Hepatocyte (in vitro differentiated cells): ENCODE measurements around the gene DMD. TPM values are rescaled to one million over a fixed set of nuclear protein-coding genes. Genes with fewer than 3 reads are reported as not detected.

Experiments used
- DNase-seq: peaks from one replicate; pipeline ENCODE4 v3.0.0-alpha.2; 2016; ENCODE audit warnings: low spot score
- H2AFZ ChIP-seq: fragments of 200-600 bp; sonication (generic); 2 replicates; pipeline ENCODE4 v1.6.0; 2016; ENCODE audit warnings: antibody characterized with exemption, mild to moderate bottlenecking
- H3K27ac ChIP-seq: fragments of 200-600 bp; sonication (generic); 2 replicates; pipeline ENCODE4 v1.5.1; 2016; ENCODE audit warnings: mild to moderate bottlenecking
- H3K27me3 ChIP-seq: fragments of 200-600 bp; sonication (generic); 2 replicates; pipeline ENCODE4 v1.6.1; 2016
- H3K36me3 ChIP-seq: fragments of 200-600 bp; sonication (generic); replicated peaks from 2 replicates; pipeline ENCODE4 v1.5.1; 2016; ENCODE audit warnings: low read depth; ENCODE audit not compliant: insufficient read depth
- H3K4me1 ChIP-seq: fragments of 200-600 bp; sonication (generic); 2 replicates; pipeline ENCODE4 v1.5.1; 2016; ENCODE audit warnings: mild to moderate bottlenecking, moderate library complexity; ENCODE audit not compliant: insufficient read depth
- H3K4me2 ChIP-seq: fragments of 200-600 bp; sonication (generic); 2 replicates; pipeline ENCODE4 v1.6.0; 2016
- H3K4me3 ChIP-seq: fragments of 200-600 bp; sonication (generic); 2 replicates; pipeline ENCODE4 v1.5.1; 2016; ENCODE audit warnings: mild to moderate bottlenecking
- H3K79me2 ChIP-seq: fragments of 200-600 bp; sonication (generic); 2 replicates; pipeline ENCODE4 v1.6.0; 2017; ENCODE audit warnings: mild to moderate bottlenecking
- H3K9me2 ChIP-seq: fragments of 200-600 bp; sonication (generic); replicated peaks from 2 replicates; pipeline ENCODE4 v1.6.0; 2017; ENCODE audit warnings: mild to moderate bottlenecking; ENCODE audit not compliant: insufficient read depth
- H3K9me3 ChIP-seq: fragments of 200-600 bp; sonication (generic); 2 replicates; pipeline ENCODE4 v1.5.1; 2016; ENCODE audit warnings: low read depth, mild to moderate bottlenecking
- H4K20me1 ChIP-seq: fragments of 200-600 bp; sonication (generic); 2 replicates; pipeline ENCODE4 v1.6.0; 2016; ENCODE audit warnings: mild to moderate bottlenecking; ENCODE audit not compliant: insufficient read depth, poor library complexity, severe bottlenecking
- EZH2 ChIP-seq: fragments of 200-600 bp; sonication (generic); IDR thresholded peaks from 2 replicates; pipeline ENCODE4 v1.6.1; 2016; ENCODE audit warnings: antibody characterized with exemption, mild to moderate bottlenecking, borderline replicate concordance
- EZH2phosphoT487 ChIP-seq: fragments of 200-600 bp; sonication (generic); IDR thresholded peaks from one replicate; pipeline ENCODE4 v1.6.1; 2018; ENCODE audit warnings: antibody characterized with exemption, mild to moderate bottlenecking, low read depth, moderate library complexity; ENCODE audit not compliant: unreplicated experiment, severe bottlenecking
- whole genome bisulfite sequencing: methylation state at CpG from one replicate; pipeline ENCODE4 v1.1.6; 2016; ENCODE audit warnings: low lambda C conversion rate; ENCODE audit errors: missing lambda C conversion rate; 5-methylcytosine and 5-hydroxymethylcytosine counted together
- polyA plus RNA-seq: library from polyadenylated mRNA; unstranded; fragments of >200 nt; fragmentation: Nextera tagmentation; extraction: Ambion mirVana; gene quantifications from 2 replicates; pipeline ENCODE4 v1.2.1, GENCODE V29; 2016
- total RNA-seq: library from RNA; depleted of rRNA; stranded (reverse); fragments of >200 nt; gene quantifications from 2 replicates; pipeline ENCODE4 v1.2.3, GENCODE V29; 2014
- TF ChIP-seq, protein P1 (sequence below): fragments of 200-600 bp; sonication (generic); IDR thresholded peaks from 2 replicates; pipeline ENCODE4 v1.5.1; 2016; ENCODE audit warnings: antibody characterized with exemption, mild to moderate bottlenecking; ENCODE audit not compliant: poor library complexity

DMD gene
- total and polyA plus RNA-seq, 2 experiments from 2014 or later = 14.2 to 27.8 TPM

GRCh38 chrX:33149085-33149484 is 62.3 kb downstream of the DMD start:
- no peak for DNase-seq

GRCh38 chrX:33142331-33142730 is 69.0 kb downstream of the DMD start:
- Histone ChIP-seq H3K36me3 (no peaks in the 10 kb centered on the region), H3K27me3 (no peaks in the 10 kb centered on the region), H3K4me3 (no peak overlapping the region), H3K4me1 (no peaks in the 10 kb centered on the region), H3K79me2 (no peaks in the 10 kb centered on the region), H3K9me2 (no peaks in the 10 kb centered on the region), H3K9me3 (no peaks in the 10 kb centered on the region), H4K20me1 (no peaks in the 10 kb centered on the region), H3K4me2 (no peak overlapping the region), H2AFZ (no peak overlapping the region), H3K27ac (no peak overlapping the region)
- 88% methylated on average over 8 of the region's 8 CpGs for WGBS
- TF ChIP-seq EZH2phosphoT487 (no peak), EZH2 (no peak)
- TF ChIP-seq, protein P1, sequence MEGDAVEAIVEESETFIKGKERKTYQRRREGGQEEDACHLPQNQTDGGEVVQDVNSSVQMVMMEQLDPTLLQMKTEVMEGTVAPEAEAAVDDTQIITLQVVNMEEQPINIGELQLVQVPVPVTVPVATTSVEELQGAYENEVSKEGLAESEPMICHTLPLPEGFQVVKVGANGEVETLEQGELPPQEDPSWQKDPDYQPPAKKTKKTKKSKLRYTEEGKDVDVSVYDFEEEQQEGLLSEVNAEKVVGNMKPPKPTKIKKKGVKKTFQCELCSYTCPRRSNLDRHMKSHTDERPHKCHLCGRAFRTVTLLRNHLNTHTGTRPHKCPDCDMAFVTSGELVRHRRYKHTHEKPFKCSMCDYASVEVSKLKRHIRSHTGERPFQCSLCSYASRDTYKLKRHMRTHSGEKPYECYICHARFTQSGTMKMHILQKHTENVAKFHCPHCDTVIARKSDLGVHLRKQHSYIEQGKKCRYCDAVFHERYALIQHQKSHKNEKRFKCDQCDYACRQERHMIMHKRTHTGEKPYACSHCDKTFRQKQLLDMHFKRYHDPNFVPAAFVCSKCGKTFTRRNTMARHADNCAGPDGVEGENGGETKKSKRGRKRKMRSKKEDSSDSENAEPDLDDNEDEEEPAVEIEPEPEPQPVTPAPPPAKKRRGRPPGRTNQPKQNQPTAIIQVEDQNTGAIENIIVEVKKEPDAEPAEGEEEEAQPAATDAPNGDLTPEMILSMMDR = no peak
- DNase-seq = no peak

More at GRCh38 chrX:33149085-33149484, 62.3 kb downstream of the DMD start:
- H3K9me3 ChIP-seq = no peaks in the 10 kb centered on the region
- H3K9me2 ChIP-seq = no peaks in the 10 kb centered on the region
- no peak overlapping the region for H2AFZ ChIP-seq
- H4K20me1 ChIP-seq = no peaks in the 10 kb centered on the region
- no peaks in the 10 kb centered on the region for H3K79me2 ChIP-seq
- no peak overlapping the region for H3K27ac ChIP-seq
- TF ChIP-seq, protein P1 = no peak
- TF ChIP-seq EZH2 (no peak), EZH2phosphoT487 (no peak)
- no peak overlapping the region for H3K4me2 ChIP-seq
- 96% methylated on average over 5 of the region's 5 CpGs for WGBS
- H3K36me3 ChIP-seq = no peaks in the 10 kb centered on the region
- H3K27me3 ChIP-seq = no peaks in the 10 kb centered on the region
- no peak overlapping the region for H3K4me3 ChIP-seq
- peaks cover 4% of the 10 kb centered on the region for H3K4me1 ChIP-seq

DNA sequence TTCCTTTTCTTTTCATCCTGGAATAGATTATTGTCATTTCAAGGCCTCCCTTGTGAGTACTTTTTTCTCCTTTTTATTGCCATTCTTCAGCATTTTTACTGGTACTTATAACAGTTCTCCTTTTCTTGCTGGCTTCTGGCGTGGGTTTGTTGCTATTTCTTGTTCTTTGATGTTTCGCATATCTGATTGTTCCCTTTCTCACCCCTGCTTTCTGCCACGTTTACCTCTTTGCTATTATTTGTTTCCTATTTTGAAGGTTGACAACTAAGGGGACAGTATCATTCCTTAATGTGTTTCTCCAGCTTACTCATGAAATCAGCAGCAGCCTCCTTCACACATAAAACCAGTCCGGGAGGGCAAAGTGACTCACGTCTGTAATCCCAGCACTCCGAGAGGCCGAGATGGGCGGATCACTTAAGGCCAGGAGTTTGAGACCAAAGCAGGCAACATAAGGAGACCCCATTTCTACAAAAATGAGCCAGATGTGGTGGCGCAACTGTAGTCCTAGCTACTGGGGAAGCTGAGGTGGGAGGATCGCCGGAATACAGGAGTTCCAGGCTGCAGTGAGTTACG is 72.6 kb downstream of the DMD start:
- no peak overlapping the region for H3K27ac ChIP-seq
- H3K9me2 ChIP-seq = no peaks in the 10 kb centered on the region
- no peak overlapping the region for H3K4me2 ChIP-seq
- H3K36me3 ChIP-seq = no peaks in the 10 kb centered on the region
- no peaks in the 10 kb centered on the region for H3K9me3 ChIP-seq
- H3K4me3 ChIP-seq = no peak overlapping the region
- no peaks in the 10 kb centered on the region for H4K20me1 ChIP-seq
- TF ChIP-seq EZH2phosphoT487 = no peak
- no peak for TF ChIP-seq EZH2
- TF ChIP-seq, protein P1 = no peak
- no peak overlapping the region for H2AFZ ChIP-seq
- peak; percentile 42 for DNase-seq
- H3K4me1 ChIP-seq = peaks cover 4% of the 10 kb centered on the region
- no peaks in the 10 kb centered on the region for H3K79me2 ChIP-seq
- no peaks in the 10 kb centered on the region for H3K27me3 ChIP-seq
- WGBS = 53% methylated on average over 12 of the region's 12 CpGs
